Loucy (cell line): ENCODE results near the gene MYO7B.

Source experiments
- CTCF ChIP-seq: fragments of 200-600 bp; sonication (generic); conservative IDR thresholded peaks from 2 replicates; pipeline ENCODE4 v1.5.1; 2014; ENCODE audit warnings: mild to moderate bottlenecking, antibody characterized with exemption, low read length
- EZH2phosphoT487 ChIP-seq: fragments of 200-600 bp; IDR thresholded peaks from 2 replicates; pipeline ENCODE4 v1.6.1; 2018; ENCODE audit warnings: antibody characterized with exemption, mild to moderate bottlenecking, moderate library complexity, borderline replicate concordance

- TF ChIP-seq CTCF: no peak
- TF ChIP-seq EZH2phosphoT487: no peak
These were observed 121.7 kb downstream of the MYO7B start for GRCh38 chr2:127657232-127657595.
